ENCODE measurements around the gene PSMD10. TPM values are rescaled to one million over a fixed set of nuclear protein-coding genes. Genes with fewer than 3 reads are reported as not detected.

The PSMD10 gene, protein sequence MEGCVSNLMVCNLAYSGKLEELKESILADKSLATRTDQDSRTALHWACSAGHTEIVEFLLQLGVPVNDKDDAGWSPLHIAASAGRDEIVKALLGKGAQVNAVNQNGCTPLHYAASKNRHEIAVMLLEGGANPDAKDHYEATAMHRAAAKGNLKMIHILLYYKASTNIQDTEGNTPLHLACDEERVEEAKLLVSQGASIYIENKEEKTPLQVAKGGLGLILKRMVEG
- total RNA-seq (2022; extraction: Qiagen RNA extraction; ENCODE audit: low read depth), result 64.3 to 88.4 TPM (median 75.3 TPM) in 5 replicates

DNA sequence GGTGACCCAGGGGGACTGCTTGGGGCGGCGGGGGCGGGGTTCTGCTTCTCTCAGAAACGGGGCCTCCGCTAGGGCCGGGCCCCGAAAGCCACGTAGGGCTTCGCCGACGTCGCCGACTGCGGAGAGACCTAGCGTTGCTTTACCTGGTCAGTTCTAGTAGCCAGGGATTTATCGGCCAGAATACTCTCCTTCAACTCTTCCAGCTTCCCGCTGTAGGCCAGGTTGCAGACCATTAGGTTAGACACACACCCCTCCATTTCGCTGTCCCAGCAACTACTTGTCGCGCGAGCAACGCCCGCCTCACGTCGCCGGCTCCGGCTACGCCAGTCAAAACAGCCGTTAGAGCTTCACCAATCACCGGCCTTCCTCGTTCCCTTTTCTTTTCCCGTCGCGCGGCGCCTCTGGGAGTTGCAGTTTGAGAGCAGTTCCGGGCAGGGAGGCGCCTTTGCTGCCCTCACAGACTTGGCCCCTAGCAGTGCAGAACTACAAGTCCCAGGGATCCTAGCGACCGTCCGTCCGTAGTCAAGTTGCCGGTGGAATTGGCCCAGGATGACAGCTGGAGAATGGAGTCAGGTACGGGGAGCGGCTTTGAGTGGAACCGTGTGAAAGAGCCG is at the start of gene PSMD10, which contains the start of gene ATG4A:
PSMD10 (minus strand) TSS at position 279 of the 614 bp plus-strand sequence; CDS start at position 257, 22 bp downstream.
ATG4A (plus strand) TSS at position 515 of the 614 bp plus-strand sequence; CDS start at position 564, 49 bp downstream.

DNA sequence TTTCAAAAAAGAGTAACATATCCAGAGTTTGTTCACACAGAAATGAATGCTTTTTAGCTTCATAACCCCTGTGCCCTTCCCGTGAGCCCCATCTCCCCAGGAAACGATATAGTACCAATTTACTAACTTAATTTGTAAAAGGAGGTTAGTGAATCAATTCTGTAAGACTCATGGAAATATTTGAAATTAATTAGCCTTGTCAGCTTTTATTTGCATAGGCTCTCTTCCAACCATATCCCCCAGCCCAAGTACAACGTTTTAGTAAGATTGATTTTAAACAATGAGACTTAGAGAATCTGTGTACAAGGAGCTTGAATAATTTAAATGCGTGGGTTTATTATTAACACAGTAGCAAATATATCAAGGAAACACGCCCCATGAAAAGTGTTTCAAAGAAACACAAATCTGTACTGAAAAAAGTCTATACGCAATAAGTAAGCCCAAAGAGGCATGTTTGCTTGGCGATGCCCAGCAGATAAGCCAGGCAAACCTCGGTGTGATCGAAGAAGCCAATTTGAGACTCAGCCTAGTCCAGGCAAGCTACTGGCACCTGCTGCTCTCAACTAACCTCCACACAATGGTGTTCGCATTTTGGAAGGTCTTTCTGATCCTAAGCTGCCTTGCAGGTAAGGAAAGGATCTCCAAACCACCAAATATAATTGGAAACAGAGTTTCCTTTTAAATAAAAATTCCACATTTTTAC is 46.6 kb downstream of the PSMD10 start, which contains the start of gene VSIG1:
VSIG1 (plus strand) TSS at position 512 of the 703 bp plus-strand sequence; CDS start at position 578, 66 bp downstream.

Other genes starting within 250 kb of the PSMD10 start
- not detected in 5 replicates for gene TEX13B, start 109.2 kb downstream of the PSMD10 start, total RNA-seq (2022; extraction: Qiagen RNA extraction; ENCODE audit: low read depth)
- 0.33 to 0.59 TPM (median 0.47 TPM) in 5 replicates for gene VSIG1, start 46.5 kb downstream of the PSMD10 start, total RNA-seq (2022; extraction: Qiagen RNA extraction; ENCODE audit: low read depth)
- 7.5 to 10.0 TPM (median 8.2 TPM) in 5 replicates for gene ATG4A, start 236 bp upstream of the PSMD10 start, total RNA-seq (2022; extraction: Qiagen RNA extraction; ENCODE audit: low read depth)